NCI-H2227 (cell line): ENCODE data around the gene A3GALT2.
"Not testable (repeated sequence)": the region's sequence is repeated elsewhere in the genome, so short reads cannot be mapped to it uniquely, and the experiment has no call there.

Source experiments
- DNase-seq: peaks from one replicate; lab custom pipeline; 2025; ENCODE audit not compliant: unreplicated experiment; lab: John Stamatoyannopoulos, UW

A3GALT2 gene

GRCh38 chr1:33294071-33295010 lies 26.6 kb downstream of the A3GALT2 start:
- DNase-seq, result no peak

GRCh38 chr1:33292726-33293340 lies 28.1 kb downstream of the A3GALT2 start:
- DNase-seq, result no peak

GRCh38 chr1:33290615-33291014 lies 30.3 kb downstream of the A3GALT2 start:
- not testable (repeated sequence) for DNase-seq

- DNase-seq, result no peak
Observed at GRCh38 chr1:33289858-33290154, 31.1 kb downstream of the A3GALT2 start.

DNA sequence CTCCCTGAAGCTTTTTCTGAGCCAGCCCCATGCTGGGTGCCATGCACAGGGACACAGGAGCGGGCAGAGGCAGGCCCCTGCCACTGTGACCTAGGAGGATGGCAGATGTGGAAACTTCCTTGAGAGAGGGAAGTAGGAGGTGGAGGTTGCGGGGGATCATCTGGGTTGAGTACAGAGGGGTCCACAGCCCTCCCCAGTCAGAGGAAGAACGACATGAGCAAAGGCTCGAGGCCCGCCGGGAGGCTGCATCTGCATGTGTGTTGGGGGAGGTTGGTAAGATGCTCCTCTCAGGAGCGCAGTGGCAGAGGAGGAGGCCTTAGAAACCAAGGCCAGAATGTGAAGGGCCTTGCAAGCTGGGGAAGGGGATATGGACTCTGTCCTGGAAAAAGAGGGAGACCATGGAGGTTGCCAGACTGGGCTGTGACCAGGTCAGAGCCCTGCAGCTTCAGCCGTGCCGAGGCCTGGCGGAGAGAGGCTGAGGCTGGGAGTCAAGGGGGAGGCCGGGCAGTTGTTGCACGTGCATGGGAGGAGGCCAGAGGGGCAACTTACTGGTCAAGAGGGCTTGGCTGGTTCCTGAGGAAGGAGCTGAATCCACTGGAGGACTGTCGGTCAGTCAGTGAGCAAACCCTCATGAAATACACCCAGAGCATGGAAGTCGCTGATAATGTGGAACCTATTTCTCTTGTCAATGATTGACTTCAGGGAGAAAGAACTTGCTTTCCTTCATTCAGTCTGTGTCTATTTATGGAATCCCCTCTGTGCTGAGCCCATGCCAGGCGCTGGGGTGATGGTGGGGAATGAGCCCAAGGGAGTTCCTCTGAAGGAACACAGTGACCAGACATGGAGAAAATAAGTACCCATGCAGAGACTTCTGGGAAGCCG lies 31.7 kb downstream of the A3GALT2 start:
- DNase-seq, result no peak

DNA sequence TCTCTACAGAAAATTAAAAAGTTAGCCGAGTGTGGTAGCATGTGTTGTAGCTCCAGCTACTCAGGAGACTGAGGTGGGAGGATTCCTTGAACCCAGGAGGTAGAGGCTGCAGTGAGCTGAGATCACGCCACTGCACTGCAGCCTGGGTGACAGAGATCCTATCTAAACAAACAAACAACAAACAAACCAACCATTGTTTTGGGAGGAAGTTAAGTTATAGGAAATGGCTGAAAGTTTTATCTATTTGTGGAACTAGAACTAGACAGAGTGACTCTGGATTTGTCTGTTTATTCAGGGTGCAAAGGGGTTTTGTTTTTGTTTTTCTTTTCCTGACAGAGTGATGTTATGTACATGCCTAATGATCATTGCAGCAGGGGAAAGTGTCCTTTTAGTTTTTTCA lies 33.6 kb downstream of the A3GALT2 start:
- DNase-seq, result no peak

- DNase-seq, result no peak
Observed at GRCh38 chr1:33286451-33287185, 34.3 kb downstream of the A3GALT2 start.

DNA sequence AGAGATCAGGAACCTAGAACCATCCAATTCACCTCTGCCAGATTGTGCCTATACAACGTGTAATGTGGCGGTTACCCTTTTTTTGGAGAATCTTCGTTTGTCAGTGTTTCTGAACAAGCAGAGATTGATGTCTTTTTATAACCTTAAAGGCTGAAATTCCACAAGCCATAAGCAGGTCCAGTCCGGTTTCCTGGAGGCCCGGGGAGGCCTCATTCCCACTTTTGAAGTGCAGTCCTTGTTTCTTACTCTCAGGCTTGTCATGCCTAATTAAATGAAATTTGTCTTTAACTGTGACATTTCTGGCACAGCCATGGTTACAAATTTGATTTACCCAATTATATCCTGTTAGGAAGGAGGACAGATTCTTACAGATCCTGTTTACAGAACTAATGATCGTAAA lies 36.8 kb downstream of the A3GALT2 start:
- DNase-seq, result no peak

DNA sequence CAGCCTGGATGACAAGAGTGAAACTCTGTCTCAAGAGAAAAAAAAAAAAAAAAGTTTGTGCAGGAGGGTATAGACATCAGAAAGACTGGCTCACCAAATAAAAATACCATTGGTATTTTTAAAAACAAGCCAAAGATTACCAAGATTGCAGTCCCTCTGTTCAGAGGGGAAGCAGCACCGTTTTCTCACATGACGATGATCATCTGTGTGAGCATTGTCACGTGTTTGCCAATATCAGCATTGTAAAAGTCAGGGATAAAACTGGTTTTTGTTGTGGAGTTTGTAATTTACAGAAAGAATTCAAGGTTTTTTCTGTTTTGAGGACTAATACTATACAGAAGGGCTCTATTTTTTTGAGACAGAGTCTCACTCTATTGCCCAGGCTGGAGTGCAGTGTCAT lies 38.1 kb downstream of the A3GALT2 start:
- no peak for DNase-seq

DNA sequence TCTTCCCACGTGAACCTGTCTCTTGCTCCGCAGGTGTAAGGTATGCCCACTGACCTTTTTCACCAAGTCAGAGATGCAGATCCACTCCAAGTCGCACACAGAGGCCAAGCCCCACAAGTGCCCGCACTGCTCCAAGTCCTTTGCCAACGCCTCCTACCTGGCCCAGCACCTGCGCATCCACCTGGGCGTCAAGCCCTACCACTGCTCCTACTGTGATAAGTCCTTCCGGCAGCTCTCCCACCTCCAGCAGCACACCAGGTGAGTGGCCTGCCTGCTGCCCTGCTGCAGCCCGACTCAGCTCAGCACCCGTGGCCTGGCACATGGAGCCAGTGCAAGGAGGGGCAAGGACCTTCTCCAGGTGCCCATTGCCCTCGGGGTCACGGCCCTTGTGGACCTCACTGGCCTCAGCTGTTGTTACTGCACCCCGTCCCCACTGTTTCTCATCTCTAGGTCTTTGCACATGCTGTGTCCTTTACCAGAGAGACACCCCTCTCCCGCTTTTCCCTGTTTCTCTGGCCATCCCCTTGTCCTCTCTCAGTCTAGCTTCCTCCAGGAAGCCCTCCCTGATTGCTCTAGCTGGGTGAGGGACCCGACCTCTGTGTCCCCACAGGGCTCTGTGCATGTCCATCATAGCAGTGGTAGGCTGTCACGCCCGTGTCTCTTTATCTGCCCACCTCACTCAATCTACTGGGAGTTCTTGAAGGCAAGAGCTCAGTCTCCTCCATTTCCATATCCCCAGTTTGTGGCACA lies 39.2 kb downstream of the A3GALT2 start:
- no peak for DNase-seq

DNA sequence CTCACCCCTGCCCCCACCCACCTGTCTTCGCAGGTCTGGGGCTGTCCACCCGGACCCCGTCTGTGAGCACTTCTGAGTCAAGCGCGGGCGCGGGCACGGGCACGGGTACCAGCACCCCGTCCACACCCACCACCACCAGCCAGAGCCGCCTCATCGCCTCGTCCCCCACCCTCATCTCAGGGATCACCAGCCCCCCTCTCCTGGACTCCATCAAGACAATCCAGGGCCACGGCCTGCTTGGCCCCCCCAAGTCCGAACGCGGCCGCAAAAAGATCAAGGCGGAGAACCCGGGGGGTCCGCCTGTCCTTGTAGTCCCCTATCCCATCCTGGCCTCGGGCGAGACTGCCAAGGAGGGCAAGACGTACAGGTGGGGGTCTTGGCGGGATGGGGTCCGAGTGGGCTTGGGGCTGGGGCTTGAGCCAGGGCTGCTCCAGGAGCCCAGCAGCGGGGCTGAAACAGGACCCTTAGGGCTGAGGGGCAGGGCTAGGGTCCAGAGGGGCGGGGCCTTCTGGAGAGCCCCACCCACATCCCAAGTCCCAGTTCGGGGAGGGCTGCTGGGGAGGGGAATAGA lies 40.7 kb downstream of the A3GALT2 start:
- DNase-seq, result no peak

GRCh38 chr1:33277488-33278084 lies 43.3 kb downstream of the A3GALT2 start:
- DNase-seq, result no peak

DNA sequence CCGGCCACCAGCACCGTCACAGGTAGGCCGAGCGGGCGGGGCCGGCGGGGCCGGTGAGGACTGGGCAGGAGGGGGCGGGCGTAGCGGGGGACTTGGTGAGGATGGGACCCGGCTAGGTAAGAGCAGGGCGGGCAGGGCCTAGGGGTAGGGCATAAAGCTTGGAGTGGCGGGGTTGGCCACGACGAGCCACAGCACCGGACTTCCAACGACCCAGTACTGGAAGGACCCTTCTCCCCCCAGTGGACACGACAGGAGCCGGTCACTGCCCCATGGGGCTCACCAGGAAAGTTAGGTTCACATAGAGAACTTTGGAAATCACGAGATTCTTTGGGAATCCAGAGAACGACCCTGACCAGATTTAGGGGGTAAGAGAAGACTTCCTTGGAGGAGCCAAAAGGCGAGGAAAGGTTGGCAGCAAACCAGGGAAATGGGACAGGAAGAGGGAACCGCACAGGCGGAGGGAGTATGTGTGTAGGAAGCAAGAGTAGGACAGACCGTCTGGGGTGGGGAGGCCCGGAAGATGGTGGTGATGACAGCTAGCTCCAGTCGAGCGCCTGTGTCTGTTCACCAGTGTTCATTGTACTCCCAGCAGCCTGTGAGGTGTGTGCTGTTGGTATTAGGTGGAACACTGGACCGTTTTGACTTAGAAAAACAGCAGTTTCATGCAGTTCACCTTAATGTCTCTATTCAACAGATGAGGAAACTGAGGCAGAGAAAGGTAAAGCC lies 44.2 kb downstream of the A3GALT2 start:
- no peak for DNase-seq

GRCh38 chr1:33275706-33276572 lies 45.0 kb downstream of the A3GALT2 start:
- no peak for DNase-seq

- no peak for DNase-seq
Observed at GRCh38 chr1:33275195-33275594, 45.7 kb downstream of the A3GALT2 start.

DNA sequence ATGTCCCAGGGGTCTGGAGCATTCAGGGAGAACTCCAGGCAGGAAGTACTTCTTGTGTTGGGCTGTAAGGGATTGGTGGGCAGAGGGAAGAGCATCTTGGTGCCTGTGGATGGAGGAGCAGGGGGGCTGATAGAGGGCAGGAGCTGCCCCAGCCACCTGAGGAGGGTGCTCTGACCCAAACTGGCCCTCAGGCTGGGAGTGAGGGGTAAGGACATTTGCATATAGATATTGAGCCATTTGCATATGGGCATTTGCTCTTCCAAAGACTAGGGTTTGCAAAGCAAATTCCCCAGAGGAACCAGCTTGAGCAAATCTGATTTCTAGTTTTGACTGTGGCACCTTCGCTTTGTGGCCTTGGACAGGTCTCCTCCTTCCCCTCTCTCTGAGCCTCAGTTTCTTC lies 46.5 kb downstream of the A3GALT2 start:
- DNase-seq, result no peak

DNA sequence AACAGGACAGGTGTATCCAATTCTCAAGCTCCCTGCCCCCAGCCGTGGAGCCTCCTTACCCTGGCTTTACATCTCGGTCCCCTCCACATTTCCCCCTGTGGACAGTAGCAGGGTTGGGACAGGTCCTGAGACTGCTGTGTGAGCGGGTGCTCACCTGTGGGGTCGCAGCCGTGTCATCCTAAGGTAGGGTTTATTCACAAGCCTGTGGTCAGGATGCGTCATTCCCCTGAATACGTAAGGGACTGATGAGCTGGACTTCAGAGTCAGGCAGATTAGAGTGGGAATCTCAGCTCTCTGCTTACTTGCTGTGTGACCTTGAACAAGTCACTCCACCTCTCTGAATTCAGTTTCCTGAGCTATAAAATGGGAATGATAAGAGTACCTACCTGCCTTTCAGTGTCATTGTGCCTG lies 46.9 kb downstream of the A3GALT2 start:
- DNase-seq, result no peak

DNA sequence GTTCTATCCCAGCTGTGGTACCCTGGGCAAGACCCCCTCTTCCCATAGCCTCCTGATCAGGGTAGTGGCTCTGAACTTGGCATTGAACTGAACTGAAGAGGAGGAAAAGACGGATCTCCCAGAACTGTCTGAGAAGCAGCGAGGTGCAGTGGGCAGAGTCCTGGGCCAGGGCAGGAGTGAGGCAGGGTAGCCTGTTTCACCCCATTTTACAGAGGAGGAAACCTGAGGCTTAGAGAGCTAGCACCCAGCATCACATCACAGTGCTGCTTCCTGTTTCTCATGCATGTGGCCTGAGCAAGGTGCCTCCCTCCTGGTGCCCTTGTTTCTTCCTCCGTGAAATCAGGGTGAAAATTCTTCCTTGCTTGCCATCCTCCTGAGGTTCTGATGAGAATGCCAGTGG lies 47.5 kb downstream of the A3GALT2 start:
- DNase-seq, result no peak
